Stimulated activated CD4-positive, alpha-beta T cell treated with anti-CD3 and anti-CD28 coated beads, Interleukin-15, amount 100 ng/mL, for 48 hours (primary cell): ENCODE data around the gene BCDIN3D.
"Not testable (repeated sequence)": the region's sequence is repeated elsewhere in the genome, so short reads cannot be mapped to it uniquely, and the experiment has no call there.

ENCODE experiments used
- DNase-seq, 2 donors: peaks; one replicate each; pipeline ENCODE4 v3.0.0-alpha.2; 2020; ENCODE audit warnings: low read depth in 2 of 2

BCDIN3D gene

DNA sequence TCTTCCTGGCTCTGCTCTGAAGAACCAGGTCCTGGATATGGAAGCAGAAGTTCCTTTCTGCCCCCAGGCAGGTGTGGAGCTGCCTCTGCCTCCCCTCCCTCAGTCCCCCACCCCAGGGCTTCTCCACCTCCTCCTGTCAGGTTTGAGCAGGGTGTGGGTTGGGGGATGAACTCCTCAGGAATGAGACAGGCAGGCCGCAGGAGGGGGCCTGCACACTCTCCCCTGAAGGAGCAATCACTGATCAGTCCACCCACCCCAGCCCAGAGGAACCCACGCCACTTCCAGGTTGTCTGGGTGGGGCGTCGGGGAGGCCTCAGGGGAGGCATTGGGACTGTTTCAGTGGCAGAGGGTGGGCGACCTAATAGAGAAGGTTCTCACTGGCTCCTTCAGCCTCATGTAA, 34.2 kb upstream of the BCDIN3D start:
- no peak for DNase-seq

DNA sequence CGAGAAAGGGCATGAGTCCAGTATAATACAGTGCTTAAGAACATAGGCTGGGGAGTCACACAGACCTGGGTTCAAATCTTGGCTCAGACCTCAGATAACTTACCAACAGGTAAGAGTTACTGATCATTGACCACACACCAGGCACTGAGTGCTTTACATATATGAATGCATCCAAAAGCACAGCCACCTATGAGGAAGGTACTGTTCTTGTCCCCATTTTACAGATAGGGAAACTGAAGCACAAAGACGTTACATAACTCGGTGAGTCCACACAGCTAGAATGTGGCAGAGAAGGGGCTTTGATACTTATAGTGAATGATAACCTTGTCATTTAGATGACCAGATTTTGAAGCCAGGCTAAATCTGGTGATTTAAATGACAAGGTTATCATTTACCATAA, 33.2 kb upstream of the BCDIN3D start:
- no peak for DNase-seq

DNA sequence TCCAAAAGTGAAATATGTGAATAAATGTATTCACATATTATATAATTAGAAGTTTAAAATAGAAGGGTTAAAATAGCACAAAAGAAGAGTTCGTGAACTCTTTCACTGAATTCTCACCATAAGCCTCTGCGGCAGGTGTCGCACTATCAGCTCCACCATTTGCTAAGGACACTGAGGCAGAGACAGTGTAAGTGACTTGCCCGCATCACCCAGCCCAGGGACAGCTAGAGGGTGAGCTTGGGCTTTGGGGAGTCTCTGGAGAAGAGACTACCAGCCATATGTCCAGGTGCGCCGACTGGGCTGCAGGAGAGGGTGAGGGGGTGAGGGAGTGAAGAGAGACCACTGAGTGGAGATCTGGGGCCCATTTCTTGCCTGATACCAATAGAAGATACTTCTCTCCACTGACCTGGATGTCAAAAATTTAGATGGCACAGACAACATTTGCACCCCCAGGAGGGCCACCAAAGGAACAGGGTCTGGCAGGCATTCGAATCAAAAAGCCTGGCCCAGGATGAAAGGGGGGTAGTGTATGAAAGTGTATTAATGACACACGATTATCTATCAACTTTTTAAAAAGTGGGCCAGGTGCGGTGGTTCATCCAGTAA, 32.3 kb upstream of the BCDIN3D start:
- DNase-seq: no peak

DNA sequence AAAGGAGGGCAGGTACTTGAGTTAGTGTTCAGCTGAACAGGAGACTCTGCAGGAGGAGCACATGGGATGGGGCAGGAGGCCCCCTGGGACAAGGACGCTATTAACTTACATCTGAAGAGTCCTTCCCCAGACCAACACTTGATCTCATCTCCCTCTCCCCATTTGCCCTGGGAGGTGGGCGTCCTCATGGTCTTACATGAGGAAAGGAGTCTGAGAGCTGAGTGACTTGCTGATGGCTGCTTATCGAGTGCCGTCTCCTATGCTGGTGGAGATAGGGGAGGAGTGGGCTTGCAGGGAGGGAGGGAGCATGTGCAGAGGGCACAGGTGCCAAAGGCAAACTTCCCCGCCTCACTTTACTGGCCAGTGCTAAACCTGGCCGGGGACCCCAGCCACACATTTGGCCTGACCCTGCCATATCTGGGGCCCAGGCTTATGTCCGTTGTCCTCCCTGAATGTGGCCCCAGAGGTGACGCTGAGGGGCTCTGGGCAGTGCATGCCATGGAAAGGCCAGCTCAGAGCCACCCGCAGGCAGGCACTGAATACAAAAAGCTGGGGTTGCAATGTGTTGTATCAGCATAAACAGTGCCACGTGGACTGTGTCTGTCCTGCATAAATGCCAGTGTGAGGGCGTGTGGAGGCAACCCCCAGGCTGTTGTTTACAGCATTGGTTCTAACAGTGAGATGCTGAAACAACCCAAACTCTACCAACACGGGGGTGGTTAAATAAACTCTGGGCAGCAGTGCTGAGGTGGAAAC, 31.4 kb upstream of the BCDIN3D start:
- no peak for DNase-seq

DNA sequence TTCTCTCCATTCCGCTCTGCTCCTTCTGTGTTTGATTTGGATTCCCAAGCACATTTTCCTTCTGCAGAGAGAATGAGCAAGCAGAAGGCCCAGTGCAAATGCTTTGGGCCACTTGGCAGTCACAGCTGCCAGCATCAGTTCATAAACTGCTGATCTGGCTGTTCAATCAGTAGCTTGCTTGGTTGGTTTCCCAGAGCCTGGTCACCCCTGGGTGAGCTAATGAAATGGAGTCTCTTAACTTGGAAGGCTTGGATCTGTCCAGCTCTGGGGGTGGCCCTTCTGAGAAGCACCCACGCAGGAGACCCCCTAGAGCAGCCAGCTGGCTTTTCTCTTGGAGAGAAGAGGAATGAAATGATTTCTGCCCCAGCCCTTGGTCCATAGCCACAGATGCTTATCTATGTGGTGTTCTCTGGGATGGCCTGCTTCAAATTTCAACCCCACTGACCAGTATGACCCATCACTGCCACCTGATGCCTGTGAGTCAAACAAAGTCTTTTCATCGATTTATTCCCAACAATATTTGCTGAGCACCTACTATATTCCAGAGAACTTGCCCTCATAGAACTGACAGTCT, 30.5 kb upstream of the BCDIN3D start:
- no peak for DNase-seq

DNA sequence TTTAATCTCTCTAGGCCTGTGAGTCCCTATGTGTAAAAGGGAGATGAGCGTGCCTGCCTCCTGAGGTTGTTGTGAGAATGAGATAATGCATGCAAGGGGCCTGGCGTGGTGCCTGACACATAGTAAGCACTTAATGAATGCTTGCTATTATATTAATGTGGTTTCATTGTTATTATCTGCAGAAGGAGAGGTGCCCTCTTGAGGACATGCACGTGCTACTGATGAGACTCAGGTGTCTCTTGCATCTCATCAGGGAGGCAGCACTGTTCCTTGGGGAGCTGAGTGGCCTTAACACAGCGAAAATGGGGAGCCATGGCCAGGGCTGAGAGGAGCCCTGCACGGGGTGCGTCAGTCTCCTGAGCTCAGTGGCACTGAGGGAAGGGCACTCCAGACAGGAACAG, 29.9 kb upstream of the BCDIN3D start:
- no peak for DNase-seq

DNA sequence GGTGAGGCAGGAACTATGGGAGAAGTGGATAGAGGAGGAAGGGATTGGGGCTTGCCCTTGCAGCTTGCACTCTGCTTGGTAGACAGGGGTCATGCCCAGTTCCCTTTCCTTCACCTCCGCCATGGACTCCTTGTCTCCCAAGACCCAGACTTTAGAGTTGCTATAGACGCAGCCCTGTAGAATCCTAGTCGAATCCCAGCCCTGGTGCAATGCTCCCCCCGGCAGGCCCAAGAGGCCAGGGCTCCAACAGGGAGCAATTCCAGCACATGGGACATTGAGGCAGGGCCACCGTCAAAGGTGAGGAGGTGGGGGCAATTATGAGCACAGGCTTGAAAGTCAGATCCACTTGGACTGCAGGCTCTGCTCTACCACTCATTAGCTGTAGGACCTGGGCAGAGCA, 29.5 kb upstream of the BCDIN3D start:
- DNase-seq: no peak

DNA sequence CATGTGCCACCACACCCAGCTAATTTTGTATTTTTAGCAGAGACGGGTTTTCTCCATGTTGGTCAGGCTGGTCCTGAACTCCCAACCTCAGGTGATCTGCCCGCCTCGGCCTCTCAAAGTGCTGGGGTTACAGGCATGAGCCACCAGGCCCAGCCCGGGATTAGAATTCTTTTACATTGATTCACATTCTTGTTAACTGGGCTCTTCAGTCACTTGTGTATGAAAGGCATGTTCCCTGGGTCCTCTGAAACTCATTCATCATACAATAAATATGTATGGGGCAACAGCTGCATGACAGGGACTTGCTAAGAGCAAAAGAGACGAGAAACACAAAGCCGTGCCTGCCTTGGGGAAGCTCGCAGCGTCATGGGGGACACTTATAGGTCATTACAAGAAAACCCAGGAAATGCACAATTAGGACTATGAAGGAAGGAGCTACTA, 28.9 kb upstream of the BCDIN3D start:
- not testable (repeated sequence) for DNase-seq

DNA sequence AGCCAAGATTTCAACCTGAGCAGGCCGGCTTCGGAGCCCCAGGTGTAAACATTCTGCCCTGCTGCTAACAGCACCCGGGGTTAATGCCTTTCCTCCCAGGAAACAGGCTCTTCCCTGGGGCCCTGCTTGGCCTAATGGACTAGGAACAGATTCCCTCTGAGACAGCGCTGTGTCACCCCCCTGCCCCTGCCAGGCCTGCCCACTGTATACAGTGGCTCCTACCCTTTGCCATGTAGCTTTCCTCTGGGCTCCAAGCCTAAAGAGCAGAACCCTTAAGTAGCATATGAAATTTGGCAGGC, 28.3 kb upstream of the BCDIN3D start:
- DNase-seq: no peak

DNA sequence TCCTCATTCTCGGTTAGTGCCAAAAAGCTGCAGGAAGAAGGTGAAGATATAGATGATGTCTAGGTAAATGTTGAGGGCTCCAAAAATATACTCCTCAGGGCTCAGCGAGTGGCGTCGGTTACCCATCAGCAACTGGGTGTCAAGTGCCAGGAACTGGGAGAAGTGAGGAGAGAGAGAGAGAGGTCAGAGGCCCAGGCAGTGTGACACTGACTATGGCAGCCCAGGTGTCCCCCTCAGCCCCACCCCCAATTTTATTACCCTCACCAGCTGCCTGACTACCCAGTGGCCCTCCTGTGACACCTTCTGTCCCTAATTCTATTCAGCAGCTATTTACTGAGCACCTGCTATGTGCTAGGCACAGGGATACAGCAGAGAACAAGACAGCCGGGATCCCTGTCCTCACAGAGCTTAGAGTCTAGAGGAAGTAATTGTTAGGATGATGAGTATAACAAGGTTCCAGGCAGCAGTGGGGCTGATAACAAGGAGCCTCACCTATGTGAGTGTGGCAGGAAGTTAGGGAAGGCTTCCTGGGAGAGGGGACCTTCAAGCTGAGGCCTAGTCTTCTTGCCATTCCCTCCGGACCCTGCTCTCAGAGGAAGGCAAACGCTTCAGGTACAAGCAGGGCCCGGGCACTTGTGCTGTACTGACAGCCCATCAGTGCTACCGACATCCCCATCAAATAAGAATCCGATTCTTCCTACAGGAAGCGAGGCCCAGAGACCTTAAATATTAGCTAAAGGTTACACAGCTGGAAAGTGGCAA, 27.8 kb upstream of the BCDIN3D start:
- DNase-seq: no peak

DNA sequence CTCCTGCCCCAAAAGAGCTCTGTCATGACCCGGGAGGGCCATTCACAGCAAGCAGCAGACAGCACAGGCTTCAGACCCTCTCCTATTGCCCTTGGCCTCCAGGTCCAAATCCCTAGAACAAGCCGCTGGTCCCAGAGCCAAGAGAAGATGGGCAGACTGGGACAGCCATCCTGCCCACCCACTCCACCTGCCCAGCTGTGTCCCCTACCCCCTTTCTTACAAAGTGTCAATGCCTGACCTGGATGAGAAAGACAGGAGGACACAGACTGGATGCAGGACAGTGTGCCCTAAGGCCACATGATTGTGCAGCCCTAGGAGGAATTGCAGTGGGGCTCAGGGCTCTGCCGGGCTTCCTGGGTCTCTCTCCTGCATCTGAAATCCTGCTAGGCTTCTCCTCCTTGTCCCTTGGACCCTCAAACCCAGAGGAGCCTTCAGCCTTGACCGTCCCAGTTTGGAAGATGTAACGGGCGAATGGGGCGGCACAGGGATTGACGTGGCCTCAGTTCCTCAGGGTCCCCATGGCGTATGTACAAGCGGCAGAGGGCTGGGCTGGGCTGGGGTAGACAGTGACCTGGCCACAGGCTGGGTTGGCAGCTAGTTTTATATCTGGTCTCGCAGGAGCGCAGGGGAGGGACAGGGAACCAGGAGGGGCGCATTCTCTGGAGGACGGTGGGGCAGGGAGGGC, 27.1 kb upstream of the BCDIN3D start:
- DNase-seq: no peak

DNA sequence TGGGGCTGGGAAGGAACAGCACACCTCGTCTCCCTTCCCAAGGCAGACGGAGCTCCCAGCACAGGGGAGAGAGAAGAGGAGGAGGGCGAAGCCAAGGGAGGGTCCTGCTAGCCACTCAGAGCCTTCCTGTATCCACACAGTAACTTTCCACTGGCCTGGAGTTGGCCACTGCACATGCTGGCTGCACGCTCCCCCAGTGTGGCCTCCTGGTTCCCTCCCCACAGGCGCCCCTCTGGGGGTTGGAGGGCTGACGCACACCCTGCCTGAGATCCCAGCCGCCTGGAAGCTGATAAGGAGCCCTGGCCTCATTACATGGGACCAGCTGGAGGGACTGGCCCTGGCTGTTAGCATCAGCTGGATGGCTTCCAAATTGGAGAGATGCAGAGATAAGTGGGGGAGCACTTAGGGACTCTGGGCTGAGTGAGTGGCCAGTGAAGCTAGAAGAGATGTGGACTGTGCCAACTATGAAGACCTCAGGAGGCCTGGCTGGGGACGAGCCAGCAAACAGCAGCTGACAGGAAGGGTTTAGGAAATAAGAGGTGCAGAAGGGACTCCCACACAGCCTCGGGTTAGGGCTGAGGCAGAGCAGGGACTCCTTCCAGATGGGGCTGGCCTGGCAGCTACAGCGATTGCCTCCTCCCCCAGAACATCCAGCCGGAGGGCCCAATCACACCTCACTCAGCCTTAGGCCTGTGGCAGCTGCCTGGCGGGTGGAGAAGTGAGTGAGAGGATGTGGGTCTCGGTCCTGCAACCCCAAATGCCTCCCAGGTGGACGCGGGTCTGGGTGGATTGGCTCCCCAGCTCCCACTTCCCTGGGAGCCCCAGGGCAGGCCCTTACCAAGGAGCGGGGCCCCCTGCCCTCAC, 26.3 kb upstream of the BCDIN3D start:
- no peak for DNase-seq

DNA sequence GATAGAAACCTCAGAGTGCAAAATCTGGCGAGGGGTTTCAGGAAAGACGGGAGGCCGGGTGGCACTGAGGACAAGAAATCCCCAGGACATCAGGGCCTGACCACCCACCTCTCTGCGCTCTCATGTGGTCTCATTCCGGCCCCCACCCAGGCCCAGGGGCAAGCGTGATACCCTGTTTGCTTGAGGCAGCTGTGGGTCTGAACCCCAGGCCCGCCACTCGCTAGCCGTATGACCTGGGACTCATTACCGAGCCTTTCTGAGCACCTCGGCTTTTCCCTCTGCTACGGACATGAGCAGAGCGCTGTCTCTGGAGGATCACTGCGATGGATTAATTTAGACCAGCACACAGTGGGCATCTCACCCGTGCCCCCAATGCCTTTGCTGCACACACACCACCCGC, 25.5 kb upstream of the BCDIN3D start:
- DNase-seq: no peak

DNA sequence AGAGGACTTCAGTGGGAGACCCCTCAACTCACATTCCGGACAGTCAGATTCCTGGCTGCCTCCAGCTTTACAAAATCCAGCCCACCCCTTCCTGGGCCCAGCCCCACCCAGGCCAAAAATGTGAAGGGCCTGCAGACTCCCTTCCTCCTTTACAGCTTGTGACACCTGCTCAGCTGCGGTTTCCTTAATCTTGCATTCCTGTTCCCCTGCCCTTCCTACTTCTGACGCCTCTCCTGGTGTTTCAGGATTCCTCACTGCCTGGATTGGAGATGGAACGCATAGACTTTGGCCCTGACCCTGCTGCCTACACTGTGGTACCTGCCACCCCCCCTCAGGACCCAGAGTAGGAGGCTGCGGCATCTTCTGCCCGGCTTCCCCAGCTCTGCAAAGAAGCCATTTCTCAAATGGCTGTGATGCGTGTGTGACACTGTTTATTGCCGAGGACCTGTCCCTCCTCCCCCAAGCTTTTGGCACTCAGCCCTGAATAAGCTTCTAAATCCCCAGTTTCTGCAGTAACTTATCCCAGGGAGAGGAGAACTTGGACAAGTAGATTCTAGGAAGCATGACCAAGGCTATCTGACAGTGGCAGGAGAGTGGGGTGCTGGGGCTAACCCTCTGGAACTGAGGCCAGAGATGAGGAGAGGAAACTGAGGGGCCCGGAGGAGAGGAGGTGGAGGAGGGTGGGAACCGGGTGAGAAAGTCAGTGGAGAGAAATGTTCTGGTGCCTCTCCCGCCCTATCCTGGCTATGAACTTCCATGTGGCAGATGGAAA, 24.9 kb upstream of the BCDIN3D start:
- DNase-seq: no peak

DNA sequence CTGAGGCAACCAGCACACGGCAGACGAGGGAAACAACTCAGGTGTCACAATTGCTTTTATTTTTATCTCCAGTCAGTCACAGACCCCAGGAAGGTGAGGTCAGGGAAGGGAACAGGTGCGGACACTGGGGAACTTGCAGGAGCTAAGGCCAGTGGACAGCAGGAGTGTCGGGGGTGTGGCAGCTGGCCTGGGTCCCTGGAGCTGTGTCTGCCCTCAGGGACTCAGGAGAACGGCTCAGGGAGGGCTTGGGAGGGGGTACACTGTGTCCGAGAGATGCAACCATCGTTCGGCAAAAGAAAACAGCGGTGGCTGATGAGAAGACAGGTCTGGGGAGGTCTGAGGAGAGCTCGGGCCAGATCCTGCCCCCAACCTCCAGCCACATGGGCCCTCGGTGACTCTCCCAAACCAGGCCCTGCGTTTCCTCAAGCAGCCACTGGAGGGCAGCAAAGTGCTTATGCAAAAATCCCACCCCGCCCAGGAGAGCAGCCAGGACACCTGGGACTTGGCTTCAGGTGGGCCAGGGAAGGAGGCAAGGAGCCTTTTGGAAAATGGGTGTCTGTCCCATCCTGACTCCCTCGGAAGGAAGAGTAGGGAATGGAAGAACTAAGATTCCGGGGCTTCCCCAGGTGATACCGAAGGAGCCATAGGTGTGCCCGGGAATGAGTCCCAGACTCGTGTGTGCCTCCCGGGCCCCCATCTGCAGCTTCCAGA, 24.1 kb upstream of the BCDIN3D start:
- DNase-seq: peak; percentile 58 to 59

DNA sequence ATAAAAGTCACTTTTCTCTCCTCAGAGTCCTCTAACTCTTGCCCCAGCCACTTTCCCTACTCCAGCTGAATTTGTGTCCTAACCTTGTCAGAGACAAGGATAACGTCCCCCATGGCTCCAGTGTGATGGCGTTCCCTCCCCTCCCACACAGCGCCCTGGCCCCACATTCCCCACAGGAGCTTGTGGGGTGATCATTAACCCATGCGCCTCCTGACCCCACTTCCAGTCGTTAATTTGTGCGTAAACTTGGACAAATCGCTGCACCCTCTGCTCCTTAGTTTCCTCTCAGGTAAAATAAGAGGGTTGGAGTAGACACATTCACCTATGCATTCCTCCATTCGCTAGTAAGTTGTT, 22.9 kb upstream of the BCDIN3D start:
- DNase-seq: no peak

DNA sequence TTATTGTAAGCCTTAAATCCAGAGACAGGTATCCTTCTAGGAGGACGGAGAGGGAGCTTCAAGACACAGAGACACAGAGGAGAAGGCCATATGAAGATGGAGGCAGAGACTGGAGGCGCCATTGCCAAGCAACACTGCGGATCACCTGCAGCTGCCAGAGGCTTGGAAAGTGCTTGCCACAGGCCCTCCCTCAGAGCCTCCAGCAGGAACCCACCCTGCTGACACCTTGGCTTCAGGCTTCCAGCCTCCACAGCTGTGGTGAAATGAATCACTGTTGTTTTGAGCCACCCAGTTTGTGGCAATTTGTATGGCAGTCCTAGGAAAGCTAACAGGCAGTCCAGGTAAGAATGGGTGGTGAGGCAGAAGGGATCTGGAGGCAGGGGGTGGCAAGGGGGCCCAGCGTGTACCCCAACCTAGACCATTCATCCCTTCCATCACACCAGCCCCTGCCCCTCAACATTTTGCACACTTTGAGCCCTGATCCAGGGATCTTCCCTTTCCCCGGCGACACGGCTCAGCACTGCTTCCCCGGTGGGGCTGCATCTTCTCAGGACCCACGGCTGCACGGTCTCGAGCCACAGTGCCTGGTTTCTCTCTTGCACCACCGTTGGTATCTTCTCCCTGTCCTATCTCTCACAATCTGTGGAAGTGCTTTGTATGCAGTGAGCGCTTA, 22.3 kb upstream of the BCDIN3D start:
- DNase-seq: no peak

DNA sequence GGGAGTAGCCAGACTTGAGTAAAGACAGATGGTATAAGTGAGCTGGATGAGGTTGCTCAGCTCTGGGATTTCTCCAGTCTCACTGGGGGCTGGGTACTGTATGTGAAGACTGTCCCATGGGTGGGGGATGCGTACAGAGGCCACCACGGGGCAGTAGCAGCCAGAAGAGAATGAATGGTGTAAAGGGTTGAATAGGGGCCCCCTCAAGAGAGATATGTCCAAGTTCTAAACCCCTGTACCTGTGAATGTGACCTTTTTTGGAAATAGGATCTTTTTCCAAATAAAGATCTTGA, 21.8 kb upstream of the BCDIN3D start:
- DNase-seq: no peak

DNA sequence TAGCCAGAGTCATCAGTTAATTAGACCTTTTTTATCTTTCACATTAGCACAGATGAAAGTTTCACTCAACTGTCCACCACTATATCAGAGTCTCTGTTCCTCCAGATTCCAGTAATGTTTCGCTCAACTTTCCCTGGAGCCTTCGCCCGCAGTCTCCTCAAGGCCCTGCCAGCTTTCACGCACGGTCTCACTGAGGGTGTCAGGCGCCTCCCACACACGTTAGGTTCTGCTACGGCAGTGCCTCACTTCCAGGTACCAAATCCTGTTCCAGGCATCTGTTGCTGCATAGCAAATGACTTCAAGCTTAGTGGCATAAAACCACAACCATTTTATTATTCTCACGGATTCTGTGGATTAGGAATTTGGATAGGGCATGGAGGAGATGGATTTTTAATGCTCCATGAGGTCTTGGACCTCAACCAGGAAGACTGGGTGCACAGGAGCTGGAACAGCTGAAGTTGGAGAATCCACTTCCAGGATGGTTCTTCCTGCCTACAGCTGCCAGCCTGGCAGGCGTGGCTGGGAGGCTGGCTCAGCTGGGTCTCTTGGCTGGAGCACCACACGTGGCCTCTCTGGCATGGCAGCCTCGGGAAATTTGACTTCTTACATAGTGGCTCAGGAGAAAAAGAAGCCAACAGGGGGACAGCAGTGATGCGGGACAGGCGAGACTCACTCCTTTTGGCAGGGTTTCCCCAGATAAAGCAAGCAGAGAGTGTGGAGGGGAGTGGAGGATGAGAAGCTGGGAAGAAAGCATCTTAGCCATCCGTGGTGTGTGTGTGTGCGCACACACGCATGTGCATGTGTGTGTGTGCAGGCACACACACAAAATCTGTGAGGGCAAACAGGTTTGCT, 21.3 kb upstream of the BCDIN3D start:
- no peak for DNase-seq
